Activated CD4-positive, alpha-beta T cell treated with anti-CD3 and anti-CD28 coated beads, Interleukin-2, amount 50 U/mL, for 4 hours (primary cell): Measurements from ENCODE around the gene ERVW-1.

Experiments
- DNase-seq, 2 experiments: peaks; one replicate each; pipeline ENCODE4 v3.0.0-alpha.2; 2020

The ERVW-1 gene

GRCh38 chr7:92422926-92423325 is 54.8 kb downstream of the ERVW-1 start:
- DNase-seq = no peak

DNA sequence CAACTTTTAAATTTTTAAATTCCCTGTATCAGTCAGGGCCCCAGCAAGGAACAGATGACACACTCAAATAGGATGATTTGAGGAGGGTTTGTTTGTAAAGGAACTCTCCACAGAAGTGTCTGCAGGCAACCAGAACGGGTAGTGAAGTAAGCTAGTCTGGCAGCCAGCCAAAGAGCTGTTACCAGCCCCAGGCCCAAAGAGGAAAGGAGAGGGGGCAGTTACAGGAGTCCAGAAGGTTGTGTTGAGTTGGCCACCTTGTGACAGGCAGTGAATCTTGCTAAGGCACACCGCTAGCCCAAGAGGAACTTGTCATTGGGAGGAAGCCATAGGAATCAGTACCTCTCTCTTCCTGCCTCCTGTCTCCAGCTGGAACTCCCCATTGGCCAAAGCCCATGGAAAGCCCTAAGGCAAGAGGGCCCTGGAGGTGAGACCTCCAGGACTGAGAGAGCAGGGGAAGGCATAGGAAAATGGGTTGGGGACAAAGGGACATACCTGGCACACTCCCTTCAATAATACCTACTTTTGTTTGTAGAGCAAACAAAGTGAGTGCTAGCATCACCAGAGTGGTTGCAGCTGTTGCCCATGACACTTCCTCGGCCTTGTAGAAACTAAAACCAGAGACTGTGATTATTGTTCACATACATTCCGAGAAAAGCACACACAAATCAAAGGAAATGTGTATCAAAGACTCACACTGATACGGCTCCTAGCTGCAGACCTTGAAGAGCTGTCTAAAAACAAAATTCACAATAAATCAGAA is 55.9 kb downstream of the ERVW-1 start:
- no peak for DNase-seq
